GM06990 (cell line): ENCODE data around the gene PHYKPL.
"Not testable (repeated sequence)": the region's sequence is repeated elsewhere in the genome, so short reads cannot be mapped to it uniquely, and the experiment has no call there.

Source experiments
- DNase-seq: peaks from one replicate; pipeline ENCODE4 v3.0.0-alpha.2; 2011; ENCODE audit not compliant: insufficient read length; ENCODE audit errors: extremely low read depth
- H3K27me3 ChIP-seq: replicated peaks from 2 replicates; pipeline ENCODE4 v1.6.0; 2011; ENCODE audit warnings: low read length; ENCODE audit not compliant: control insufficient read depth, insufficient read depth
- H3K36me3 ChIP-seq: 2 replicates; pipeline ENCODE4 v1.5.1; 2011; ENCODE audit warnings: low read length; ENCODE audit not compliant: control insufficient read depth, insufficient read depth
- H3K4me3 ChIP-seq: replicated peaks from 2 replicates; pipeline ENCODE4 v1.5.1; 2011; ENCODE audit warnings: low read depth, mild to moderate bottlenecking, control low read depth, low read length
- TF ChIP-seq, protein P1 (sequence below): IDR thresholded peaks from 2 replicates; pipeline ENCODE4 v1.5.1; 2011; ENCODE audit warnings: low read length, control low read depth, mild to moderate bottlenecking, inconsistent platforms; ENCODE audit not compliant: insufficient read depth, poor library complexity, severe bottlenecking

The PHYKPL gene

GRCh38 chr5:178261666-178262600, 29.3 kb upstream of the PHYKPL start:
- H3K27me3 ChIP-seq, result no peaks in the 10 kb centered on the region; the same call in 1 of the 2 replicates
- no peak overlapping the region for H3K4me3 ChIP-seq
- H3K36me3 ChIP-seq, result no peaks in the 10 kb centered on the region
- DNase-seq, result no peak
- TF ChIP-seq, protein P1, sequence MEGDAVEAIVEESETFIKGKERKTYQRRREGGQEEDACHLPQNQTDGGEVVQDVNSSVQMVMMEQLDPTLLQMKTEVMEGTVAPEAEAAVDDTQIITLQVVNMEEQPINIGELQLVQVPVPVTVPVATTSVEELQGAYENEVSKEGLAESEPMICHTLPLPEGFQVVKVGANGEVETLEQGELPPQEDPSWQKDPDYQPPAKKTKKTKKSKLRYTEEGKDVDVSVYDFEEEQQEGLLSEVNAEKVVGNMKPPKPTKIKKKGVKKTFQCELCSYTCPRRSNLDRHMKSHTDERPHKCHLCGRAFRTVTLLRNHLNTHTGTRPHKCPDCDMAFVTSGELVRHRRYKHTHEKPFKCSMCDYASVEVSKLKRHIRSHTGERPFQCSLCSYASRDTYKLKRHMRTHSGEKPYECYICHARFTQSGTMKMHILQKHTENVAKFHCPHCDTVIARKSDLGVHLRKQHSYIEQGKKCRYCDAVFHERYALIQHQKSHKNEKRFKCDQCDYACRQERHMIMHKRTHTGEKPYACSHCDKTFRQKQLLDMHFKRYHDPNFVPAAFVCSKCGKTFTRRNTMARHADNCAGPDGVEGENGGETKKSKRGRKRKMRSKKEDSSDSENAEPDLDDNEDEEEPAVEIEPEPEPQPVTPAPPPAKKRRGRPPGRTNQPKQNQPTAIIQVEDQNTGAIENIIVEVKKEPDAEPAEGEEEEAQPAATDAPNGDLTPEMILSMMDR, result no peak

DNA sequence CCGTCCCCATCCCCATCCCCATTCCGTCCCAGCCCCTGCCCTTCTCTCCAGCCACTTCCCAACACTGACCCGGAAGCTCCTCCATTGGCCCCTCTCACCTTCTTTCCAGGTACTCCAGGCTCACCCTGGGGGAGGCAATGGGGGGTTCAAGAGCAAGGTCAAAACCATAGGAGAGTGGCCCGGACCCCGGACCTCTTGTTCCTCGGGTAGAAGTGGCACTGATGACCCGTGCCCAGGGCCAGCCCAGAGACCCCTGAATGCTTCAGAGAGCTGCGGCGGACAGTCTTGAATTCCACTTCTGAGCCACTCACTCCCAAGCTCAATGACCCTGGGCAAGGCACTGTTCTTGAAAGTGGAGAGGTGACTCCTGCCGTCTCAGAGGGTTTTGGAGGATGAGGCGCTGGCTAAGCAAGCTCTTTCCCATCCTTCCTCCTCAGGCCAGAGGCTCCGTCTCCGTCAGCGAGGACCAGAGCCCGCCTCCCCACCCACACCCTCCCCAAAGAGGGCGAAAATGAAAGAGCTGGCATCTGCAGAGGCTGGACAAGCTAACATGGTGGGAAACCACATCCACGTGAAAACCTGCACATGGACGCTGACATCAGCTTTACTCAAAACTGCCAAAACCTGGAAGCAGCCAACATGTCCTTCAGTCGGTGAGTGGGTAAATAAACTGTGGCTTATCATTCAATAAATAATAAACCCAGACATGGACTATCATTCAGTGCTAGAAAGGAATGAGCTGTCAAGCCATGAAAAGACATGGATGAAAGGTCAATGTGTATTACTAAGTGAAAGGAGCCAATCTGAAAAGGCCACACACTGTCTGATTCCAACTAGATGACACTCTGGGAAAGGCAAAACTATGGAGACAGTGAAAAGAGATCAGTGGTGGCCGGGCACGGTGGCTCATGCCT, 27.3 kb upstream of the PHYKPL start:
- Histone ChIP-seq H3K36me3 (no peaks in the 10 kb centered on the region), H3K4me3 (no peak overlapping the region), H3K27me3 (no peaks in the 10 kb centered on the region; the same call in 1 of the 2 replicates)
- TF ChIP-seq, protein P1, result no peak
- DNase-seq, result no peak

- H3K36me3 ChIP-seq, result no peaks in the 10 kb centered on the region
- H3K27me3 ChIP-seq, result no peaks in the 10 kb centered on the region
- TF ChIP-seq, protein P1, result no peak
- no peak for DNase-seq
- H3K4me3 ChIP-seq, result no peak overlapping the region
Measured at GRCh38 chr5:178257650-178258049, 25.0 kb upstream of the PHYKPL start.

DNA sequence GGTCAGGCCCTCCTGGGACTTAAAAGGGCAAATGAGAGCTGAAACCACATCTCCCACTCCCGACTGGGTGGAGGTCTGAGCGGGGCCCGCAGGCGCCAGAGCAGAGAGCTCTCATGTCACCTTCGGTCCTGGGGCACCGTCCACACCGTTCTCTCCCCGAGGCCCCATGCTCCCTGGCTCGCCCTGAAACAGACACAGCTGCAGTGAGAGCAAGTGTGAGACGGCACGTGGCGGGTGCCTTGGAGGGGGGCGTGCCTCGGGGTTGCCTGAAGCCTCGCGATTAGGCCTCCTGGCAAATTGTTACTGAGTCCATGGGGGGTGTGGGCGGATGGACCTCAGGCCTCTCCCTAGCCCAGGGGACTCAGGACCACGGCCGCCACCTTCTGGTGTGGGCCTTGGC, 24.1 kb upstream of the PHYKPL start:
- DNase-seq, result no peak
- no peaks in the 10 kb centered on the region for H3K36me3 ChIP-seq
- no peak overlapping the region for H3K4me3 ChIP-seq
- TF ChIP-seq, protein P1, result no peak
- H3K27me3 ChIP-seq, result no peaks in the 10 kb centered on the region

DNA sequence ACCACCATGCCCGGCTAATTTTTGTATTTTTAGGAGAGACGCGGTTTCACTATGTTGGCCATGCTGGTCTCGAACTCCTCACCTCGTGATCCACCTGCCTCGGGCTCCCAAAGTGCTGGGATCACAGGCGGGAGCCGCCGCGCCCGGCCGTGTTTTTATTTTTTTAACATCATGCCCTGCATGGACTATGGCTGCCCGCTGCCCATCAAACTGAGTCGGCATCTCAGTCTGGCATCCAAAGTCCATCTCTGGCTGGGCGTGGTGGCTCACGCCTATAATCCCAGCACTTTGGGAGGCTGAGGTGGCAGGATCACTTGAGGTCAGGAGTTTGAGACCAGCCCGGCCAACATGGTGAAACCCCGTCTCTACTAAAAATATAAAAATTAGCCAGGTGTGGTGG, 21.0 kb upstream of the PHYKPL start:
- H3K36me3 ChIP-seq, H3K27me3 ChIP-seq, DNase-seq, H3K4me3 ChIP-seq: not testable (repeated sequence)

DNA sequence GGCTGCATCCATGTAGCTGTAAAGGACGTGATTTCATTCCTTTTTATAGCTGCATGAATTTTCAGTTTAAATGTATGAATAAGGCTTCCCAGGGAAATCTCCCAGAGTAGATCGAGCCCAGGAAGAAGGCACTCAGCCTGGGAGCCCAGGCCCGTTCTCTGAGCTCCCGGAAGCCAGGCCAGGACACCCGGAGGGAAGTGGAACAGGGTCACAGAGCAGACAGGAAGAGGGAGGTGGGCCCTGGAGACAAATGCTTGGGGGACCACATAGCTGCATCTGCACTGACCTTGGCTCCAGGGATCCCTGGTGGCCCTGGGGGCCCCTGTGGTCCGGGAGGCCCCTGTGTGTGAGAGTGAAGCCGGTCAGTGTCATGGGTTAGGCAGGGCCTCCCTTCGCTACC, 19.7 kb upstream of the PHYKPL start:
- no peaks in the 10 kb centered on the region for H3K27me3 ChIP-seq
- no peak for DNase-seq

More for the DNA sequence above, 19.7 kb upstream of the PHYKPL start:
- H3K4me3 ChIP-seq, result no peak overlapping the region
- H3K36me3 ChIP-seq, result no peaks in the 10 kb centered on the region
- TF ChIP-seq, protein P1, result no peak
